ENCODE measurements around the gene DNAH10.
"Not testable (repeated sequence)": the region's sequence is repeated elsewhere in the genome, so short reads cannot be mapped to it uniquely, and the experiment has no call there.

The DNAH10 gene

DNA sequence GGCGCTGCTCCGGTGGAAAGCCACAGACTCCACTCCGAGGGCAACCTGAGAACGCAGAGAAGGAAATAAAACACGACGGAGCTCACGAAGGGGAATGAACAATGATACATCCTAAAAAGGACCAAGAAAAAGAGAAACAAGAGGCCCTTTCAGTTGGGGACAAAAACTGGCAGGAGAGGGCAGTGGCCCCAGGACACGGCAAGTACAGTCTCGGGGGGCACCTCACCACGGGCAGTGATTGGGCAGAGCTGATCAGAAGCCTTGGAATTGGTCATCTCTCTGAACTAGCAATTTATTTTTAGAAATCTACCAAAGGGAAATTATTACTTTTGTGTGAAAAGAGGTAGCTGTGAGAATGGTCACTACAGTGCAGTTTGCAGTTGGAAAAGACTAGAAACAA lies 182.6 kb downstream of the DNAH10 start:
- in situ Hi-C loops (cut with MboI; ENCODE audit: low sequenced_read_pairs) = no loop called here

DNA sequence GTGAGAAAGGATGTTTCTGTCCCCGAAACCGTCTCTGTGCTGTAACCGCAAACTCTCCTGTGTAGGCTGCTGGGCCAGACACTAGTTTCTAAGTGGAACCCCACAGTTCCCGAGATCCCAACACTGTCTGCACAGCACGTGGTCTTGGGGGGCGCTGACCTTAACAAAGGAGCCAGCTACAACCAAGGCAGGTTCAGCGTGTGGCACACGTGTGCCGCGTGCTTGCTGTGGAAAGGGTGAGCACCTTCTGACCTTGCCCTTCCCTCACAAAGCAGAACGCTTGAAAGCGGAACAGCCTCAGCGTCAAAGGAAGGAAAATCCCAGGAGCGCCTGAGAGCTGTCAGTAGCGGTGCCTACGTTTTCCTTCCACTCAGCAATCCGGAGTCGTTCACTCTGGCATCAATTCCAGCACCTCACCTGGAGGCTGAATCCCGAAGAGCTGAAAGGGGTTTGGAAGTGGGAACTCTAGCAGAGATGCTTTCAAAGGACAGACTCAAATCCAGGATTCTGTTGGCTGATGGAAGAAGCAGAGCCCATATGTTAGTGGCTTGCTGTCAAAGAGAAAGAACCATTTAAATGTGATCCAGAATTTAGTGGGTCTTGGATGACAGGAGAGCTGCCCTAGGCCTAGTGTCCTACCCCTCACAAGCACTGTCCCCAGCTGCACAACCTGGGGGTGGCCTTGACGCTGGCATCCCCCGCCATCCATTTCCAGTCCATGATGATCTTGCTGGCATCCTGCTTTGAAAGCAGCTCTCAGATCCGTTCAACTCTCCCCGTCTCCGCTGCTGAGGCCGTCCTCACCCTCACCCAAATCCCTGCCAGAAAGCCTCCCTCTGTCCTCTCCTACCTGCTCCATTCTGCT lies 183.4 kb downstream of the DNAH10 start:
- in situ Hi-C loops (cut with MboI; ENCODE audit: low sequenced_read_pairs) = no loop called here

DNA sequence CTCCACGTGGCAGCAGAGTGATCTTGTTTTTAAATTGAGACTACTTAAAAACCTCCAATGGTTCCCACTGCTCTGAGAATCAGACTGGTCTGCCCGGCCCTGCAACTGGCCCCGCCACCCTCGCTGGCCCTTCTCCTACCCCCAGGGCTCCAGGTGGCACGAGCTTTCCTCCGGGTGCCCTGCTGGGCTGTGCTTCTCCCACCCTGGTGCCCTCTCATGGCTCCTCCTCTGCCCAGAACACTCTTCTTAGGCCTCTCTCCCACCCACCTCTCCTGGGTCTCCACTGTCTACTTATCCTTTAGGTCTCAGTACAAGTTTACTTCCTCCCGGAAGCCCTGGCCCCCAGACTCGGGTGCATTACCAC lies 184.0 kb downstream of the DNAH10 start:
- in situ Hi-C loops (cut with MboI; ENCODE audit: low sequenced_read_pairs) = no loop called here

DNA sequence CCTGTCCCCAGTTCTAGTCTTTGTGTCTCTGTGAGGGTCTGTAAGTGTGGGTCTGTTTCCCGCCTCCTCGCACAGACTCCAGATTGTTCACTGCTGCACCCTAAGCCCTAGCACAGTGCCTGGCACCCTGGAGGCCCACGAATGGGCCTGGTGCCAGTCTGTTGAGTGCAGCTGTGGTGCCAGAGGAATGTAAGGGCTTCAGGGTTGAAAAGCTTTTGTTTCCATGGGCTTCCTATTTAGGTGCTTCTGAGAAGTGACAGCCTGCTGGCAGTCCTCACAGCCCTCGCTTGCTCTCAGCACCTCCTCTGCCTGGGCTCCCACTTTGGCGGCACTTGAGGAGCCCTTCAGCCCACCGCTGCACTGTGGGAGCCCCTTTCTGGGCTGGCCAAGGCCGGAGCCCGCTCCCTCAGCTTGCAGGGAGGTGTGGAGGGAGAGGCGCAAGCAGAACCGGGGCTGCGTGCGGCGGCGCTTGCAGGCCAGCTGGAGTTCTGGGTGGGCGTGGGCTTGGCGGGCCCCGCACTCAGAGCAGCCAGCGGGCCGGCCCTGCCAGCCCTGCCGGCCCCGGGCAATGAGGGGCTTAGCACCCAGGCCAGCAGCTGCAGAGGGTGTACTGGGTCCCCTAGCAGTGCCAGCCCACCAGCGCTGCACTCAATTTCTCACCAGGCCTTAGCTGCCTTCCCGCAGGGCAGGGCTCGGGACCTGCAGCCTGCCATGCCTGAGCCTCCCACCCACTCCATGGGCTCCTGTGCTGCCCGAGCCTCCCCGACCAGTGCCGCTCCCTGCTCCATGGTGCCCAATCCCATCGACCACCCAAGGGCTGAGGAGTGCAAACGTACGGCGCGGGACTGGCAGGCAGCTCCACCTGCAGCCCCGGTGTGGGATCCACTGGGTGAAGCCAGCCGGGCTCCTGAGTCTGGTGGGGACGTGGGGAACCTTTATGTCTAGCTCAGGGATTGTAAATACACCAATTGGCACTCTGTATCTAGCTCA lies 184.7 kb downstream of the DNAH10 start:
- in situ Hi-C loops (cut with MboI; ENCODE audit: low sequenced_read_pairs) = not testable (repeated sequence)

DNA sequence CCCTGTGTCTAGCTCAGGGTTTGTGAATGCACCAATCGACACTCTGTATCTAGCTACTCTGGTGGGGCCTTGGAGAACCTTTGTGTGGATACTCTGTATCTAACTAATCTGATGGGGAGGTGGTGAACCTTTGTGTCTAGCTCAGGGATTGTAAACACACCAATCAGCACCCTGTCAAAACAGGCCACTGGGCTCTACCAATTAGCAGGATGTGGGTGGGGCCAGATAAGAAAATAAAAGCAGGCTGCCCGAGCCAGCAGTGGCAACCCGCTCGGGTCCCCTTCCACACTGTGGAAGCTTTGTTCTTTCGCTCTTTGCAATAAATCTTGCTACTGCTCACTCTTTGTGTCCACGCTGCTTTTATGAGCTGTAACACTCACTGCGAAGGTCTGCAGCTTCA lies 185.4 kb downstream of the DNAH10 start:
- in situ Hi-C loops (cut with MboI; ENCODE audit: low sequenced_read_pairs) = not testable (repeated sequence)

DNA sequence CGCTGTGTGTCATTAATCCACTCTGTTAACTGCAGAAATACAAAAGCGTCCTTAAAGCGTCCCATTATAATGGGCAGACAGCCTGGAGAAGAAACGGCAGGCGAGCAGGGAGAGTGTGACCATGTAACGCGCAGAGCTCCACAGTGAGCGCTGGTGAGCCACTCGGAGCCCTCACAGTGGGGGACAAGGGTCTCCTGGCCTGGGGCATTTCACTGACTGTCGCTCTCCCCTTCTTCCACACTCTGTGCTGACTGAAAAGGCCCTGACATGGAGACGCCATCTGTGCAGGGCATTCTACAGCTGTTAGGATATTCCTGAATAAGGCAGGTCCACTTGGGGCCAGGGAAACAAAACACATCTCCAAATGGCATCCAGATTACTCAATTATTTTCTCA lies 186.3 kb downstream of the DNAH10 start:
- in situ Hi-C loops (cut with MboI; ENCODE audit: low sequenced_read_pairs) = no loop called here

DNA sequence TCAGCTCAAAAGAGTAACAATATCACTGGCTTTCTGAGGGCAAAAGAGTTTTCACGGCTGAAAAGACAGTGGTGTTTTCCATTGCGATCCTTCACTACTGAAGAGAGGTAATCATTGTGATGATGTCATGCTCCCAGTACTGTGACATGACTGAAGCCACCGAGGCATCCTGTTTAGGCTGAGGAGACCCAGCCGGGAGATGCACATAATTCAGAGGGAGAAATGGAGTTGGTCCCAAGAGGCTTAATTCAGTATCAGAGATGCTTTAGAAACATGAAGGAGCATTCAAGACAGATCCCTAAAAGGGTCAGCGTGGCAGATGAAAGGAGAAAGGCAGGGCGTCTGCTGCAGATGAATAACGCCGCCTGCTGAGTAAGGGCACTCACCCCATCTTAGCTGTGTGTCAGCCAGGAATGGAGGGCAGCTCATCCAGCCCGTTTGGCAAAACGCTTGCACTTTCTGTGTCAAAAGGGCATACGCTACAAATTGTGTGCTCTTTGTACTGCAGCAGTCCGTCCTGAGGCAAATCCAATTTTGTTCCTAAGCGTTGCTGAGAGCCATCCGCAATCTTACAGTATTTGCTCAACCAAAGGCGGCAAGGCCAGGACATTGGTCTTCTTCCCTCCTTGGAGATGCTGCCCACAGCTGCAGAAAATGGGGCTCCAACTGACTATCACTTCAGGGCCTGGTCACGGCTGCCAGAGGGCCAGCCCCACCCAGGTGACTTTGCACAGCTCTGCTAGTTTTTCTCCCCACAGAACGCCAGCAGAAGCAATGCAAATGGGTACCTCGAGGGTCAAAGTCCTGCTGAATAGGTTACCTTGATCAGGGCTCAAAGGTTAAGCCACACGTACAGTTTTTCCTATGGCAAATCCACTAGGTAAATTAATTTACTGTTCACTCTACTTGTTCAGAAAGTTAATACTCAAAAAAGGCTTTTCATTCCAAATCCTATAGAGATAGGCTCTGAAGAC lies 187.0 kb downstream of the DNAH10 start:
- in situ Hi-C loops (cut with MboI; ENCODE audit: low sequenced_read_pairs) = no loop called here

DNA sequence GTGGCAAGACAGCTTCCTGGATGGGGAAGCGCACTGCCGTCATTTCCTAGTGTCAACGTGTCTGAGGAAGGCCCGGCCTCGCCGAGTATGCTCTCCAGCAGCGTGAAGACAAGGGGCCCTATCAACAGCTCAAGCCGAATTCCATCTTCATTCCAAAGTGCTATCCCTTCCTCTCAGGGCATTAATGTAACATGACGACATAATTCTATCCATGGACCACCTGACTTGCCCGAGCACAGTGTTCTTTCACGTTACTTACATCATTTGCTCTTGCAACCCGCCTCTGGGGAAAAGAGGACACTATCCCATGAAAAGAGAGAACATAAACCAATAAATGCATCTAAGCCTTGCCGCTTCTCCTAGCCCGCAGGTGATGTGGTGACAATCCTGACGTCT lies 187.7 kb downstream of the DNAH10 start:
- in situ Hi-C loops (cut with MboI; ENCODE audit: low sequenced_read_pairs) = no loop called here

DNA sequence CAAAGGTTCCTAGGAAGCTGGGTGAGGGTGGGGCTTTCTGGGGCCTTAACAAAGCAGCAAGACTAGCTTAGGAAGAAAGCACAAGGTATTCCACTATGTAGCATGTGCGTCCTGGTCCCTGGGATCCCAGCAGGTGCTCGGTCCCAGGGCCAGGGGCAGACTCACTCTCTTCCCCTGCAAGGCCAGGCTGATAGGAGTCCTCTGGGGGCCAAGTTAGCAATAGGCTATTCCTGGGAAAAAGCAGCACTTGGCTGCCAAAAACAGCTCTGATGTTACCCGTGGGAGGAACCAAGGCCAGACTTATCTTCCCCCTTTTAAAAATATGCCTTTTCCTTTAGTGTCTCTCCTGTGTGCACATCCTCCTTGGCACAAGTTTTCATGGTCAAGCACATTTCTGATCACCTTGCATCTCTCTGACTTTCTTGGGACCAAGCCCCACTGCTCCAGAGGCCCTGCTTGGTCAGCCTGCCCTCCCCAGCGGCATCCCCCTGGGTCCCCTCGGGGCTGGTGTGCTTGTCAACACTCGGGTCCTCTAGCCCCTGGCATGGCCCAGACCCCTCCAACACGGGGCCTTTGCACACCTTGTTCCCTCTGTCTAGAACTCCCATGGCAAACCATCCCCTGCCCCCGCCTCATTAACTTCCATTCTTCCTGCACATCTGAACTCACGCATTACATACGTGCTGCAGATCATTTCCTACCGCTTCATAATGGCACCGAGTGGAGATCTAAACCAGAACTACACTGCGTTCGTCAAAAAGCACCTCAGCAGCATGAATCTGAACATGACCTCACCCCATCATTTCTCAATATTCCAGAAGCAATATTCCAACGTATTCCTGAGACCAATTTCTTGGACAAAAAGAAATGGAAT lies 188.6 kb downstream of the DNAH10 start:
- in situ Hi-C loops (cut with MboI; ENCODE audit: low sequenced_read_pairs) = no loop called here

DNA sequence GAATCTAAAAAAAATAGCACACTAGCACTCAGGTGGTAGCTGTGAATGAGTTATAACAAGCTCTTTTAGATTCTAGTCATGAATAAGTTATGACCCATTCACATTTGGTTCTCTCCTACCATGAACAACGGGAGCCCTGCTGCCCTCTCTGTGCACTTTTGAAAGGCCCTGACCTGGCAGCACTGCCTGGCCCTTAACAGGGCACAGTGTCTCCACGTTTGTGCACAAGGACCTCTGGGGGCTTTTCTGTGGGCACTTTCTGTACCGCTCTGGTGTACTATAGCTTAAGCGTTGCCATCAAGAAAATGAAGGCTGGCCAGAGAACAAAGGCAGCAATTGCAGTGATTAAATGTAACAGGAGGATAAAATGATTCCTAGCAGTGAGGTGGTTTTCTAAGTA lies 189.4 kb downstream of the DNAH10 start:
- in situ Hi-C loops (cut with MboI; ENCODE audit: low sequenced_read_pairs) = no loop called here

DNA sequence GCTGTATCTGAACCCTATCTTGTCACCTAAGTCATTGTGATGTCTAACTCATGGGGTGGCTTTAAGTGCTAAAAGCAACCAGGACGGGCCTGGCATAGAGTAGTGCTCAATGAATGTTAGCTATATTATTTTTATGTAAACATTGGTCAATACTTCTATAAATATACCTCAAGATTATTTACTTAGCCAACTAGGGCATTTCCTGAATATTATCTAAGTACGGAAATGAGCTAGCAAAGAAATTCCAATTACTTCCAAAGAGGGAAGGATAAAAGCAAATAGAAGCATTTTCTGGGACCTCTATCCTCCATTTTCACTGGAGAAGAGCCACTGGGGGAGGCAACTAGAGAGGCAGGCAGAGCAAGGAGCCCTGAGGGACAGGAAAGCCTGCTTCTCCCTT lies 189.9 kb downstream of the DNAH10 start:
- in situ Hi-C loops (cut with MboI; ENCODE audit: low sequenced_read_pairs) = no loop called here

DNA sequence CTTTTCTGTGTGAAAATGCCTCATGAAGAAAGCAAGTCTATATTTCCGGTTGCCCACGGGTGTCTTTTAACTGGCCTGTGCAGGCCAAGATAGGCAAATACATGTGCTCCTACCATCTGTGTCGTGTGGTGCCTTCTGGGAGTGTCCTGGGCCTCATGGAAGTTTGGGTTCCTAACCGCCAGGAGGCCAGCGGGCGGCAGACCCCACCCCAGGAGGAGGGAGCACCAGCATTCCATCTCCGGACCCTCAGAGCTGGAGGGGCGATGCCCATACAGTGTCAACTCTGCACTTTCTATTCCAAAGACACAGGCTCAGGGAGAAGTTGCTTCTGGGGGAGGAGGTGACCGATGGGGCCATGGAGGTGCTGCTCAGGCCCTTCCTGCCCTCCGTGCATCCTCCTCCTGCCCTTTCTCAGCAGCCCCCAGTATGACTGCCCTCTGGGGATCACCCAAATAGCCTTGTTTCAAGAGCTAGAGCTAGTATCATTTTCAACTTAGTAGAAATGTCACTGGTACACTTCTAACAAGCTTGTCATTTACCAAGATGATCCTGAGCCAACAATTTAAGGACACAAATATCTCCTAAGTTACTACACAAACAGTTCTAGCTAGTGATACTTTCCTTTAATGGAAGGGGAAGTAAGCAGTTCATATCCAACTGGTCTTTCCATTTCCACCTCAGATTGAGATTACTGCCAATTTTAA lies 192.7 kb downstream of the DNAH10 start:
- in situ Hi-C loops (cut with MboI; ENCODE audit: low sequenced_read_pairs) = no loop called here

DNA sequence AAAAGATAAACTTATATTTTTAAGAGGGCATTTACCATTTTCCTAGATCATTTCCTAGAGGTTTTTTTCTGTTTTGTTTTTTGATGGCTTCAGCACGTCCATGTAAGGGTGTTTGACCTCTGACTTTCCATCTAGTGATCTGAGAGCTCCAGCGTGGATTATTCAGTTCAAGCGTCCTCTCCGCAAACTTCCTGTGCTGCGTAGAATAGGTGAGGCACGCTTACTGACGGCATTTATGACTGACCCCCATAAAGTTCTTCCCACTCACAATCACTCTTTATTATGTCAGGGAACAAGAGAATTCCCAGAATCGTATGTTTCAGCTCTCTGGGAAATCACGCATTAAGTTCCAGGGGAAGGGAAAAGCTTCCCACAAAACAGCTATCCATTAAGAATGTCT lies 194.1 kb downstream of the DNAH10 start:
- in situ Hi-C loops (cut with MboI; ENCODE audit: low sequenced_read_pairs) = no loop called here

DNA sequence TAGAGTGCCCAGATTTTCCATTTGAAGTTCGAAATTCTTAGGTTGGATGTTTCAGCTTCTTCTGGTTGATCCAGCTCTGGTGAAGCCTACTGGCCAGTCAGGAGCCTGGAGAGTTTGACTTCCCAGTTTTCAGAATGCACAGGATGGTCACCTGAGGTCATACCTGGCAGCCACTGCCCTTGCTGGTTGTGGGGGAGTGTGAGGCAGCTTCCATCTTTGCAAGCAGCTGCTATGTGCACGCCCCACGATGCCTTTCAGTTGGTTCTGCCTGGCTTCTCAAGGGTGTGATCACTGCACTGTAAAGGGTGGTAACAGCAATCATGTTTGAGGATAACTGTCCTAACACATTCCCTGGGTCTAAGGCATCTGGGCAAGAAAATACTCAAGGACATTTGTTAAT lies 195.1 kb downstream of the DNAH10 start:
- in situ Hi-C loops (cut with MboI; ENCODE audit: low sequenced_read_pairs) = no loop called here

DNA sequence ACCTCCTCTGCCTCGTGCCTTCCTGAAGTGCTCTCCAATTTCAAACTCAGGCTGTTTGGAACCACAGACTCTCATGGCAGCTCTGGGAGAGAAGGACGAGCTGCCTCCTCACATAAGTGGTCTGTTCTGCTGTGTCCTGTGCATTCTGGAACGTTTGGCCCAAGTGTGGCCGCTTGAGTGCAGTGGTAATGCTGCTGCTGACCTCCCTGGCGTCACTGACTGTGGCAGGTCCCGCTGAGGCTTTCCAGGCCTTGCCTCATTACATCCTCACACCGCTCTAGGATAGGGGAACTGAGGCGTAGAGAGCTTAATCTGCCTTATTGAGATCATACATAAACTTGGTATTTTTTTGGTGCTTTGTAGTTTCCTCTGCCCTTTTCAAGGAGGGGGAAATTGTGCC lies 196.4 kb downstream of the DNAH10 start:
- in situ Hi-C loops (cut with MboI; ENCODE audit: low sequenced_read_pairs) = no loop called here

DNA sequence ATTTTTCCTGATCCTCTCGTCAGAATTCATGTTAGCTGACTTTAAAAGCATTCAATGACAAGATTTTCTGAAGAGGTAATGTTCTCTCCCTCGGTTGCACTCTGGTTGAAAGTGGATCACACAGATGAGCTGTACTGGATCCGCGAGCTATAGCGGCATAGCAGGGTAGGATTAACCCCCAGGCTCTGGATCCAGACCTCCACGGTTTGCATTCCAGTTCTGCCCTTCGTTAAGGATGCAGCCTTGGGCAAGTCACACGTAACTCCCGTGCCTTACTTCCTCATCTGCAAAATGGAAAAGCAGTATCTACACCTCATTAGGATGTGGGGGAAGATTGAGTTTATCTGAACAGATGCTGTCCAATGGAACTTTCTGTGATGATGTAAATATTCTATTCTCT lies 196.8 kb downstream of the DNAH10 start:
- in situ Hi-C loops (cut with MboI; ENCODE audit: low sequenced_read_pairs) = no loop called here

DNA sequence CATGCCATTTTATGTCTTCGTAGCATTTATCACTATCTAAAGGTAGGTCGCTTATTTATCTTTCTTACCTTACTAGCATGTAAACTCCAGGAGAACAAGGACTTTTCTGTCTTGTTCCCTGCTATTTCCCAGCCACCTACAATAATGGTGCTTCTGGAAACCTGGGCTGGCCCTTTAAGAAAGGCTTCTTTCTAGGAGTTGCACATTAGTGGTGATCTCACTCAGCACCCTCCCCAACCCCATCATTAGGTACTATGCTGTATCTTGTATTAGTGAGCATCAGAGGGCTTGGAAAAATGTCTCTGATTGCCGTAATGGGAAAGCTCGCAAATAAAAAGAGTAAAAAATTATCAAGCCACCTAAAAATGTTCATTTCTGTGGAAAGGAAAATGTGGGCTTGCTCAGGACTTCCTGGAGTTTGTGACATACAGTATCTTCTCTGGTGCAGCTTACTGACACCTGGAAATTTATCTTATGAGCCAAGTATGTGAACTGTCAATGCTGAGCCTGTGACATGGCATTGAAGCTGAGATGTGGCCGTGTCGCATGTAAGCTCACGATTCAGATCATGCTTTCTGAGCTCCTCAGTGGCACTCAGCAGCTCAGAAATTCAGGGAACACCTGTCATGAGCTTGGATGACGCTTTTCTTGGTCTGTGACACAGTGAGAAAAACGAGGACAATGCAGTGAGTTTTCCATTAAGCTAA lies 198.1 kb downstream of the DNAH10 start:
- in situ Hi-C loops (cut with MboI; ENCODE audit: low sequenced_read_pairs) = no loop called here

DNA sequence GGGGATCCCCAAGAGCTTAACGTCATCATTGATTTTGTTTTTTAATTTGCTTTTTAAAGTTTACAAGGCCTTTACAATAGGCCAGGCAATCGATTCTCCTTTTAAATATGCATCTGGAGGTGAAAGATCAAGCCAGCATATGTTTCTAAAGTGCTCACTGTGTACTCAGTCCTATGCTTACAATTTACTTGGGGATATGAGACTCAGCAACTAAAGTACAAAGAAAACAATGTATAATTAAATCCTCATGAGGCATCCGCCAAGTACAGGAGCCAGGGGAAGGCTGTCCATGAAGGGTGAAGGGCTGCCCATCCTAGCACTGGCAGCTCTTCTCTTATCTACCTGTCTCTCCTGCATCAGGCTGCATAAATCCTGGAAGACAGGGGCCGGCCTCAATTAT lies 198.8 kb downstream of the DNAH10 start:
- in situ Hi-C loops (cut with MboI; ENCODE audit: low sequenced_read_pairs) = no loop called here
